ENCODE data around the gene LIMCH1.

DNA sequence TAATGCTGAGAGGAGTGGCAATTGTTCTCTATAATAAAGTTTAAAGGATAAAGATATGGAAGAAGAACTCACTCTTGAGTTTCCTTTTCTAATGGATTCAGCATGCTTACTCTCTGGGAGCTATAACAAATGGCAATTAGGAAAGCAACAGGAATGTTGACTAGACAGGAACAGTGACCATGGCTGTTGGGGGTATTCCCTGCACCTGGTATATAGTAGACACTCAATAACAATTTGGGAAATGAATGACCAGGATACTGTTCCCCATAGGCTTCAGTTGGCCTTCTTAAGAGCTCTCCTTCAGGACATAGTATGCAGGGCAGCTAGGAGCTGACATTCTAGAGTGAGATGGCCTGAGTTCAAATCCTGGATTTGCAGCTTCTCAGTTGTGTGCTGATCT is 1.8 kb downstream of the LIMCH1 start:
- TF ChIP-seq CTCF (IDR thresholded peaks at IDR 0.05), result no peak
- no peak for TF ChIP-seq POLR2A (IDR thresholded peaks at IDR 0.05)
- no peak for TF ChIP-seq EP300 (IDR thresholded peaks at IDR 0.05)
